ENCODE data around the gene RYR1.

DNA sequence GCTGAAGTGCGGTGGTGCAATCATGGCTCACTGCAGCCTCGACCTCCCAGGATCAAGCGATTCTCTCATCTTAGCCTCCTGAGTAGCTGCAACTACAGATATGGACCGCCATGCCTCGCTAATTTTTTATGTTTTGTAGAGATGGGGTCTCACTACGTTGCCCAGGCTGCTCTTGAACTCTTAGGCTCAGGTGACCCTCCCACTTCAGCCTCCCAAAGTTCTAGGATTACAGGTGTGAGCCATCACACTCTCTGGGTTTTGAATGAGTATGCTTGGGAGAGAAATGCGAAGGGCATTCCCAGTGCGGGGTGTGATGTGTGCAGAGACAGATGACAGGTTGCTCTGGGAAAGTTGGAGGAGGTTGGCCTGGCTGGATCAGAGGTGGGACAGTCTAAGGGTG, 49.0 kb downstream of the RYR1 start:
- TF ChIP-seq EZH2 (IDR thresholded peaks at IDR 0.05; ENCODE audit: low read length, unreplicated experiment), result no peak
- TF ChIP-seq, protein P1, sequence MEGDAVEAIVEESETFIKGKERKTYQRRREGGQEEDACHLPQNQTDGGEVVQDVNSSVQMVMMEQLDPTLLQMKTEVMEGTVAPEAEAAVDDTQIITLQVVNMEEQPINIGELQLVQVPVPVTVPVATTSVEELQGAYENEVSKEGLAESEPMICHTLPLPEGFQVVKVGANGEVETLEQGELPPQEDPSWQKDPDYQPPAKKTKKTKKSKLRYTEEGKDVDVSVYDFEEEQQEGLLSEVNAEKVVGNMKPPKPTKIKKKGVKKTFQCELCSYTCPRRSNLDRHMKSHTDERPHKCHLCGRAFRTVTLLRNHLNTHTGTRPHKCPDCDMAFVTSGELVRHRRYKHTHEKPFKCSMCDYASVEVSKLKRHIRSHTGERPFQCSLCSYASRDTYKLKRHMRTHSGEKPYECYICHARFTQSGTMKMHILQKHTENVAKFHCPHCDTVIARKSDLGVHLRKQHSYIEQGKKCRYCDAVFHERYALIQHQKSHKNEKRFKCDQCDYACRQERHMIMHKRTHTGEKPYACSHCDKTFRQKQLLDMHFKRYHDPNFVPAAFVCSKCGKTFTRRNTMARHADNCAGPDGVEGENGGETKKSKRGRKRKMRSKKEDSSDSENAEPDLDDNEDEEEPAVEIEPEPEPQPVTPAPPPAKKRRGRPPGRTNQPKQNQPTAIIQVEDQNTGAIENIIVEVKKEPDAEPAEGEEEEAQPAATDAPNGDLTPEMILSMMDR (conservative IDR thresholded peaks at IDR 0.05; ENCODE audit: low read depth, low read length), result no peak
- TF ChIP-seq EZH2phosphoT487 (IDR thresholded peaks at IDR 0.05; ENCODE audit: borderline replicate concordance, low read length), result no peak

All from PC-3 (cell line).